Heart left ventricle (tissue), 16 donors: ENCODE measurements around the gene CDK8. TPM values are rescaled to one million over a fixed set of nuclear protein-coding genes. Genes with fewer than 3 reads are reported as not detected.

Source experiments
- ATAC-seq, 4 donors: fragments of 200-7000 bp; cut with Tn5 transposase; one replicate each; pipeline ENCODE4 v1.9.1; 2020 to 2022; ENCODE audit warnings: moderate library complexity in 4 of 4, mild to moderate bottlenecking in 3 of 4, moderate number of reproducible peaks in 1 of 4
- DNase-seq, 5 donors: peaks; one replicate each; pipeline ENCODE4 v3.0.0-alpha.2; 2020
- H3K27ac ChIP-seq, 12 donors: fragments of 200-600 bp; sonication (generic) in 4 of 12; one replicate each; pipeline versions ENCODE4 v1.5.0 to v1.8.0; 2016 to 2022; ENCODE audit warnings: mild to moderate bottlenecking in 2 of 12
- H3K27me3 ChIP-seq, 9 donors: fragments of 200-600 bp; sonication (generic) in 2 of 9; one replicate each; pipeline versions ENCODE4 v1.5.1 to v1.8.0; 2016 to 2022; ENCODE audit warnings: mild to moderate bottlenecking in 3 of 9
- H3K36me3 ChIP-seq, 9 donors: fragments of 200-600 bp; sonication (generic) in 2 of 9; one replicate each; pipeline versions ENCODE4 v1.5.0 to v1.8.0; 2018 to 2022; ENCODE audit warnings: mild to moderate bottlenecking in 2 of 9
- H3K4me1 ChIP-seq, 12 donors: fragments of 200-600 bp; sonication (generic) in 4 of 12; one replicate each; pipeline versions ENCODE4 v1.5.0 to v1.8.0; 2016 to 2022; ENCODE audit warnings: mild to moderate bottlenecking in 3 of 12
- H3K4me3 ChIP-seq, 12 donors: fragments of 200-600 bp; sonication (generic) in 4 of 12; one replicate each; pipeline versions ENCODE4 v1.5.0 to v1.8.0; 2017 to 2022; ENCODE audit warnings: mild to moderate bottlenecking in 9 of 12, moderate library complexity in 4 of 12
- H3K9me3 ChIP-seq, 12 donors: fragments of 200-600 bp; sonication (generic) in 4 of 12; one replicate each; pipeline versions ENCODE4 v1.5.0 to v1.8.0; 2016 to 2022; ENCODE audit warnings: mild to moderate bottlenecking in 1 of 12
- CTCF ChIP-seq, 12 donors: fragments of 200-600 bp; sonication (generic) in 4 of 12; IDR thresholded peaks; one replicate each; pipeline versions ENCODE4 v1.5.0 to v1.8.0; 2018 to 2022; ENCODE audit warnings: antibody characterized with exemption in 12 of 12, mild to moderate bottlenecking in 5 of 12
- POLR2A ChIP-seq, 2 donors: fragments of 450-650 bp; IDR thresholded peaks; one replicate each; pipeline ENCODE4 v1.6.1; 2017; ENCODE audit warnings: antibody characterized with exemption in 2 of 2, mild to moderate bottlenecking in 2 of 2, moderate library complexity in 2 of 2
- WGBS, 4 donors: extraction: QIAGEN DNeasy Blood & Tissue Kit in 2 of 4; methylation state at CpG; one replicate each; pipeline versions ENCODE4 v1.1.5 to v1.1.7; 2013 to 2018; 5-methylcytosine and 5-hydroxymethylcytosine counted together
- intact Hi-C, 10 donors: fragments of 100-400 bp; cut with DNase I; formaldehyde crosslinking; loops; one replicate each; pipeline versions ENCODE4 v1.11.1 to v1.14.2; 2022
- polyA plus RNA-seq, 2 donors: library from polyadenylated mRNA; stranded (reverse); fragments of 200-250 nt; gene quantifications; one replicate each; pipeline ENCODE4 v1.2.3, GENCODE V29; 2013
- total RNA-seq, 9 donors: library from RNA; depleted of rRNA in 2 of 9; stranded (reverse); fragments of >200 nt in 2 of 9; fragmentation: NEBNext Ultra II Directional in 3 of 9; extraction: Animal tissue kit (Norgen Biotek cat#: 25700) in 3 of 9; gene quantifications; one replicate each; pipeline versions ENCODE4 v1.1.0 to v1.2.4, GENCODE V29; 2016 to 2023
- donor health status: ischemic (EF 13 %, LVEDD 7.1; RV severe dilation, severe dysfunction).
- donor health status: healthy with polysubstance abuse.
- donor health status: DM: no; HTN: yes; CAD: no.
- donor health status: DM: no; HTN: no; CAD: no.
- donor health status: ischemic (EF 25% LVEDD 6.9; RV normal size, moderate dysfunction).
- donor health status: ischemic (EF 25% LVEDD 5.7; RV mildly dilated, moderate dysfunction).
- donor health status: healthy.
- donor health status: DM: yes; HTN: yes; CAD: no.
- donor health status: ischemic (EF 35%, LVEDD 5.7; RV mildly dilated, moderate dysfunction).
- donor health status: nonischemic (EF 11% LVEDD 7.7; RV severe dilation, severe dysfunction).
- donor health status: DM: yes; HTN: yes; CAD: no.
- donor health status: PGD.
- donor health status: ischemic (EF 29% LVEDD 5.4; RV normal size, mild dysfunction).
- donor health status: nonischemic (EF 23%, LVEDD 6.1; RV moderate dilation, normal function).

CDK8 gene
- total and polyA plus RNA-seq, 11 donors = 5.3 to 12.4 (median 9.9) TPM

DNA sequence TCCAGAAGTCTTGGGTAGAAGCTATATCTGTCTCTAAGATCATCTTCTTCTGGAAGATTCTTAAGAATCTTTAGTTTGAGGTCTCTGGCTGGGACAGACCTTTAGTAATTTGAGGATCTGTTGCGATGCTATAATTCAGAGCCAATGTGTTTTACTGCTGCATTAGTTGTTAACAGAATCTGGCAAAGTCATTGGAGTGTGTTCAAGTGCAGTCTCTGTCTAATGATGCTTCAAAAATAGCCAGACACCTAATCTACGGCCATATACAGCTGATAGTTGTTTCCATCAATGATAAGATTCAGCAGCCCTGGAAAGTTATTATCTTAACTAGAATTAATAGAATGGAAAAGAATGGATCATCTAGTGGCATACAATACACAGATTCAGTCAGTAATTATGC, 72.6 kb downstream of the CDK8 start:
- H3K4me1 ChIP-seq = peaks cover 0 to 43% (median 30%) of the 10 kb centered on the region in 12 donors

DNA sequence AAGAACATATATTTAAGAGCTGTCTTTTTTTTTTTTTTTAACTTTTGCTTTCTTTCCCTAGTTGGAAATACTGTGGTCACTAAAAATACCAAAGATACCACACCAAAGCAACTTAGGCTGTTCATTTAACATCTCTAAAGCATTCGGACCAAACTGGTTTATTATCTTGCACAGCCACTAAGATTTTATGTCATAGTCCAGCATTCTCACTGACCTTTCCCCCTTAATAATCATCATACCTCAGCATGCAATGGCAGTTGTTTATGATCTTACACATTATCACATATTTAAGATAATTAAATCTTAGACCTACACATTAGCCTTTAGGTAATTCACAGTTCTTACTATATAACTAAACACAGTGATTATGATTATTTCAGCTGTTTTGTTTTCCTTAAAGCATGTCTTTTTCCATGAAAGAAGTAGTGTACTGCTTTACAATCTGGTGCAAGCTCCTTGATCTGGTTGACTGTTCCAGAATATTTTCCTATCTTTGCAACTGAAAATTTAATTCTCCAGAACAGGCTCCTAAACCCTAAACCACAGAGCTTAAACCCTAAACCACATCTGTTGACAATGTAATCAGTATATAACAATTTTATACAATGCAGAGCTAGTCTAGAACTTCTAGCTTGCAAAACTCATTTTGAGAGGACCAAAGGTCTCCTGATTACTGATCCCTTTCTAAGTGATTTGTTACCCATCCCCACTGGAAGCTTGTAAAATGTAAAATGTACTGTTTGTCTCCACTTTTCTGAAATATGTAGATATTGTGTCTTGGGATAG, 74.2 kb downstream of the CDK8 start:
- H3K4me3 ChIP-seq = no peak overlapping the region
- H3K27me3 ChIP-seq = no peaks in the 10 kb centered on the region
- 45 to 61% (median 52%) methylated on average over 1 of the region's 1 CpG for WGBS, 4 donors
- H3K9me3 ChIP-seq = peaks cover 0 to 9% (median 0%) of the 10 kb centered on the region in 12 donors
- ATAC-seq (no peak), DNase-seq (no peak)
- peaks cover 0 to 37% (median 27%) of the 10 kb centered on the region in 12 donors for H3K4me1 ChIP-seq
- intact Hi-C loops = loop anchor here in 1 of 10 donors (10.0 kb wide), 1 partner anchor 73 kb away; the partner anchor contains the start of gene CDK8
- TF ChIP-seq POLR2A (IDR thresholded peaks at IDR 0.05) (no peak), CTCF (IDR thresholded peaks at IDR 0.05) (no peak)
- H3K36me3 ChIP-seq = no peaks in the 10 kb centered on the region
- no peak overlapping the region for H3K27ac ChIP-seq

More for the DNA sequence above, 72.6 kb downstream of the CDK8 start:
- TF ChIP-seq POLR2A (IDR thresholded peaks at IDR 0.05) (no peak), CTCF (IDR thresholded peaks at IDR 0.05) (no peak)
- H3K27me3 ChIP-seq = no peaks in the 10 kb centered on the region
- no peak for DNase-seq
- H3K27ac ChIP-seq = peak overlapping the region in 9 of 12 donors; percentile 2 to 65 (median 33)
- peak in 3 of 4 donors; percentile 25 to 64 (median 50) for ATAC-seq
- 25 to 45% (median 42%) methylated on average over 2 of the region's 2 CpGs for WGBS, 4 donors
- H3K36me3 ChIP-seq = no peaks in the 10 kb centered on the region
- intact Hi-C loops = loop anchor here in 1 of 10 donors (10.0 kb wide), 1 partner anchor 72 kb away; the partner anchor contains the start of gene CDK8
- peaks cover 0 to 9% (median 0%) of the 10 kb centered on the region in 12 donors for H3K9me3 ChIP-seq
- peak overlapping the region in 2 of 12 donors; percentile 3 to 13 for H3K4me3 ChIP-seq

DNA sequence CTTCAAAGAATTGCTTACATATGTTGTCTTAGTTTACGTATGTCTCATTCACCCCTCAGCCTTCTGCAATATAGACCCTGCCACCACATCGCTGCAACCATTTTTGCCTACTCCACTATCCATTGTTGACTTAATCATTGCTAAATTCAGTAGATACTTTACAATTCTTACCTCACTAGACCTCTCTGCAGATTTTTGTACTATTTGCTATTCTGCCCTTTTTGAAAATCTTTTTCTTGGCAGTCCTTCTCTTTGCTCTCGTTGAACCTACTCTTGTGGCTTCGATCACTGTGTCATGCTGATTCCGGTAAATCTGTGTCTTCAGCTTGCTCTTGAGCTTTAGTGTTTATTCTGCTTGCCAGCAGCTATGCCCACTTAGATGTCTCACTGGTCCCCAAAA, 81.2 kb downstream of the CDK8 start:
- DNase-seq = no peak
- Histone ChIP-seq H3K9me3 (no peaks in the 10 kb centered on the region), H3K27me3 (no peaks in the 10 kb centered on the region), H3K4me3 (no peak overlapping the region), H3K4me1 (peaks cover 0 to 16% (median 0%) of the 10 kb centered on the region in 12 donors), H3K36me3 (no peaks in the 10 kb centered on the region), H3K27ac (no peak overlapping the region)
- no peak for ATAC-seq
- TF ChIP-seq CTCF (IDR thresholded peaks at IDR 0.05) (no peak), POLR2A (IDR thresholded peaks at IDR 0.05) (no peak)
- intact Hi-C loops = no loop called here
- 85 to 91% (median 88%) methylated on average over 5 of the region's 5 CpGs for WGBS, 4 donors

GRCh38 chr13:26340807-26341206, 86.9 kb downstream of the CDK8 start:
- no peak overlapping the region for H3K27ac ChIP-seq
- no peak for TF ChIP-seq POLR2A (IDR thresholded peaks at IDR 0.05)
- no peak for TF ChIP-seq CTCF (IDR thresholded peaks at IDR 0.05)
- intact Hi-C loops = no loop called here
- DNase-seq (no peak), ATAC-seq (no peak)
- H3K27me3 ChIP-seq = no peaks in the 10 kb centered on the region
- H3K36me3 ChIP-seq = peaks cover 0 to 6% (median 0%) of the 10 kb centered on the region in 9 donors
- H3K9me3 ChIP-seq = no peaks in the 10 kb centered on the region
- 89 to 100% (median 98%) methylated on average over 2 of the region's 2 CpGs for WGBS, 4 donors
- H3K4me3 ChIP-seq = no peak overlapping the region
- peaks cover 0 to 3% (median 0%) of the 10 kb centered on the region in 12 donors for H3K4me1 ChIP-seq
